ENCODE data around the gene AHDC1.

The AHDC1 gene

GRCh38 chr1:27615346-27616192, 11.6 kb upstream of the AHDC1 start:
- DNase-seq (ENCODE audit: low read depth in 2 of 2): no peak

GRCh38 chr1:27614625-27615344, 10.8 kb upstream of the AHDC1 start:
- DNase-seq (ENCODE audit: low read depth in 2 of 2): no peak

DNA sequence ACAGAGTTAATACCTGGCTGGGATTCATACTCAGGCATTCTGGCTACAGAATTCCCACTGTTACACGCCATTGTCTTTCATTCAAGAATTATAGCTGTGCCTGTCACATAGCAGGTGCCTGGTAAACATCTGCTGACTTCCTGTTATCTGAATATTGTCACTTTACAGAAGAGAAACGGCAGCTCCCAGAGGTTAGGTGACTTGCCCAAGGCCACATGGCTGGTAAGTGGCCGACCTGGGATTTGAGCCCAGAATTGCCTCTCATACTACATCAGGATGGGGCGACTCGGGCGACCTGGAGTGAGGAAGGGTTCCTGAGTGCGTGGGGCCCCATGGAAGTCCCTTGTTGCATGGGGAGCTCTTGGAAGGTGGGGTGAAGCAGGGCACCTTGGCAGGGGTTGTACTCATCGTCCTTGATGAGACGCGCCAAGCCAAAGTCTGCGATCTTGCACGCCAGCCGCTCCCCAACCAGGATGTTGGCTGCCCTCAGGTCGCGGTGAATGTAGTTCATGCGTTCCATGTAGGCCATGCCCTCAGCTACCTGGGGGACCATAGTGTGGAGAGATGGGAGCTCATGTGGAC, 10.2 kb upstream of the AHDC1 start:
- DNase-seq (ENCODE audit: low read depth in 2 of 2): no peak

DNA sequence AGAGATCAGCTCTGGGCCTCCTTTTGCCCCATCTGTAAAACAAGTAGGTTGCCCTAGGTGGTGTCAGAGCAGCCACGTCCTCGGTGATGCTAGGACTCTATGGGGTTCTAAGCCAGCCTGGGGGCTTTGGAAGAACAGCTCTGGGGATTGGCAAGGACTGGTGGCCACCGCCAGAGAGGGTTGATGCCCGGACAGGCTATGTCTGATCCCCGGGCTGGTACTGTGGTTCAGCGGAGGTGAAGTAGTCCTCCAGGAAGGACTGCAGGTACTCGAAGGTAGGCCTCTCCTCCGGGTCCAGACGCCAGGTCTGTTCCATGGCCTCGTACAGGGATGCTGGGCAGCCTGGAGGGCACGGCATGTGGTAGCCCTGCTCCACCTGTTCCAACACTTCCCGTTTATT, 8.8 kb upstream of the AHDC1 start:
- DNase-seq (ENCODE audit: low read depth in 2 of 2): no peak

DNA sequence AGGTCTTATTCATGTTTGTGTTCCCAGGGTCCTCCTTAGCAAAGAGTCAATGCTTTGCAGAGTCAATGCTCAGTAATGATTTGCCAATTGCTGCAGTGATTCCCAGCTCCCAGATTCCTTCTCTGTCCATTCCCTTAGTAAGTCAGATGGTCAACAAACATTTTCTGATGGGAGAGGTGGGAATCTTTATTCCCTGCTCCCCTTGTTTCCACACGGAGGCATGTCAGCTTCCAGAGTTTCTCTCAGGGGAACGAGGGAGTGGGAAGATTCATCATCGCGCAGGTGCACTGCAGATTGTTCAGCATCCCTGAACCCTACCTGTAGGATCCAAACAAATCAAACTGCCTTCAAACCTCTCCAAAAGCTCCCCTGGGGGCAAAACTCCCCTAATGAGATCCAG, 7.5 kb upstream of the AHDC1 start:
- no peak for DNase-seq (ENCODE audit: low read depth in 2 of 2)

- no peak for DNase-seq (ENCODE audit: low read depth in 2 of 2)
Observed at GRCh38 chr1:27609618-27610240, 5.8 kb upstream of the AHDC1 start.

GRCh38 chr1:27609210-27609555, 5.2 kb upstream of the AHDC1 start:
- no peak for DNase-seq (ENCODE audit: low read depth in 2 of 2)

DNA sequence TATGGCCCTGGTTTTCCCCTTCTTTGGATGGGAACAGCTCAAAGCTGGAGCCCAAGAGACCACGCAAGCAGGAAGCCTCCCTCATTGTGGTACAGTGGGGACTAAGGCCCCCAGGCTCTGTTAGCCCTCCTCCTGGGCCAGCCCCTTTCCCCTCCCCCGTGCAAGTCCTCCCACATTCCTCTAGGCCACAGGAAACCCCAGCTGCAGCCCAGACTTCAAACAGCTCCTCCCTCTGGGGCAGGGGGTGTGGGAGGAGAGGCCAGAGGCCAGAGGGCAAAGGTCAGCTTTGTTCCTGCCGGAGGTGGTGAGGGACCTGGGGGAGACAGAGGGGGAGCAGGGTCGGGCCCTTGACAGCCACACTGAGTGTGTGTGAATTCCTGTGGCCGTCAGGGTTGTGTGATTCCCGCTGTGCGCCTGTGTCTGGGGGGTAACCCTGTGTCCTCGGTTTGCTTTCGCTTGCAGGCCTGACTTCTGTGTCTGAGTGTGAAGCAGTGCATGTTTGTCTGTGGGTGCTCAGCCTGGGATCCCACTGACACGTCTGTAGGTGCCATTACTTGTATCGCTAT, 3.4 kb upstream of the AHDC1 start:
- DNase-seq (ENCODE audit: low read depth in 2 of 2): no peak

- DNase-seq (ENCODE audit: low read depth in 2 of 2): no peak
Observed at GRCh38 chr1:27606708-27607238, 2.8 kb upstream of the AHDC1 start.

- DNase-seq (ENCODE audit: low read depth in 2 of 2): peak; percentile 29 to 54
Observed at GRCh38 chr1:27605796-27606707, 2.1 kb upstream of the AHDC1 start.

- DNase-seq (ENCODE audit: low read depth in 2 of 2): no peak
Observed at GRCh38 chr1:27605300-27605766, 1.4 kb upstream of the AHDC1 start.

DNA sequence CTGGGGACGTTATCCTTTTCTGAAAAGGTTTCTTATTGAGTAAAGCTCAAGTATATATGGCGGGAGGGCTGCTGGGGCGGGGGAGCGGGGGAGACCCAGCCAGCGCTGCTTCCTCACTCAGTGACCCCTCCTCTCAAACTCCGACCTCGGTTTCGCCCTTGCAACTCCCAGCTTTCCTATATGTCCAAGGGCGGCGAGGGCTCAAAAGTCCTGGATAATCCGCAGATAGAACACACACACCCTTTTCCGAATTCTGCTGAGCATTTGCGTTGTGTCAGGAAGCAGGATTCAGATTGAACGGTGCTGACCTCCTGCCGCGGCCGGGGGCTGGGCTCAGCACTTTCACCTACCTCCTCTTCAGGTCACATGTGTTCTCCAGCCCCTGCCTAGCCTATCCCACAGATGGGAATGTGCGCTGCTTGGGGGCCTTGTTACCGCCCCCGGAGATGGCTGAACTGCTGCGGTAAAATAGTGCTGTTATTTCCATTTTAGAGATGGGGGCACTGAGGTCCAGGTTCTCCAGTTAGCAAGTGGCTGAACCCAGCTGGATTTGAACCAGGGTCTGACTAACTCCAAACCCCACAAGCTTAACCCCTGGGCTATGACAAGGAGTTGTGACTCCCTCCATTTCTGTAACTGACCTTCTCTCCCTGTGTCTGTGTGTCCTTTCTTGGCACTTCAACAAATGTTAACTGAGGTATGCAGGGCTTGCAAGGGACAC, 795 bp upstream of the AHDC1 start:
- DNase-seq (ENCODE audit: low read depth in 2 of 2): no peak

- DNase-seq (ENCODE audit: low read depth in 2 of 2): no peak
Observed at GRCh38 chr1:27603309-27603680, 649 bp downstream of the AHDC1 start.

GRCh38 chr1:27602462-27603308, 1.3 kb downstream of the AHDC1 start:
- DNase-seq (ENCODE audit: low read depth in 2 of 2): no peak

DNA sequence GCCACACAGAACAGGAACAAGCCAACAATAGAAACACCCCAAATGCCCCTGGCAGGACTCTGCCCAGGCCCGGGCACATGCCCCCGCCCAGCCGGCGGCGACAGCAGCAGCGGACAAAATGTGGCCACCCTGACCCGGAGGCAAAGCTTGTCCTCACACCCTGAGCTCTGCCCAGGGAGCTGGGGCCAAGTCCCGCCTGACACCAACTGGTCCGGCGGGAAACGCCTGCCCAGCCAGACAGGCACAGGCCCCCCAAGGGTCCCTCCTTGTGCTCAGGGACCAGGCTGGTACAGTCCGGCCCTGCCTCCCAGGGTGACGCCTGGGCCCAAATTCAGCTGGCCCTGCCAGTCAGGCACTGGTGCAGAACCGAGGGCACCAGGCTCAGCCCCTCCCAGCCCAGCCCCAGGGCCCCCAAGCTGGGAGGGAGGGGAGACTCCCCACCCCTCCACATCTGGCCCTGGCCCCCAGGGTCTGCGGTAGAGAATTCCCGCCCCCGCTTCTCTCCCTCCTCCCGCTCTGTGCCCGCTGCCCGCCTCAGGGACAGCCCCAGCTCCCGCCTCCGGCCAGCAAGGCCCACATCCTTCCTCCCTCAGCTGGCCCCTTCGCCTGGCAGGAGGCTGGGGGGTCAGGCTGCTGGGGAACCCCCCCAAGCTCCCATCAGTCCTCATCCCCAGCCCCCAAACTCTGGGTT, 2.0 kb downstream of the AHDC1 start:
- no peak for DNase-seq (ENCODE audit: low read depth in 2 of 2)

- DNase-seq (ENCODE audit: low read depth in 2 of 2): no peak
Observed at GRCh38 chr1:27601321-27601770, 2.6 kb downstream of the AHDC1 start.

DNA sequence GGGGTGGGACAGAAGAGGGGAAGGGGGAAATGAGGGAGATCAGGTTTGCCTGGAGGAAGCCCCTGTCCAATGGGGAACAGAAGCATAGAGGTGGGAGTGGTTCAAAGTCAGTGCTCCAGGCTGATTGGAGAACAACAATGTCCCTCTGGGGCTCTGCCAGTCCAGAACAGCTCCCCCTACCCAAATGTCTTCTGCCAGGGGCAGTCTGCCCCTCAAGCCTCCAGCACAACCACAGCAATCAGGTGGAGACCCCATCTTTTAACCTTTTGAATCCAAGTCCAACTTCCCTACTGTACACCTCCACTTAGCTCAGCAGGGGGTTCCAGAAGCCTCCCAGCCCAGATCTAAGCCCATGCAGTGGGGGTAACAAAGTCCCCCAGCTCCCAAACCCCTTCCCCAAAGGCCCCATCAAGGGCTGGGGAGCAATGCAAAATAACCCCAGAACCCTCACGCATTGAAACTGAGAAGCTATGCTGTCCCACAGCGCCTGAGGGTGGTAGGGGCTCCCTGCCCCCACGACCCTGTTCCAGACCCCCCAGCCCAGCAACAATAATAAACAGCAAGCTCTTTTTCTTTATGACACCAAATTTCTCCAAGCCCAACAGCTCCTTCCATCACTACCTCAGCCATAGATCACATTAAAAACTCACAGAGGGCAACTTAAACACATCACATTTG, 3.3 kb downstream of the AHDC1 start:
- DNase-seq (ENCODE audit: low read depth in 2 of 2): no peak

Measured in stimulated activated CD4-positive, alpha-beta T cell treated with anti-CD3 and anti-CD28 coated beads, Interleukin-15, amount 100 ng/mL, for 48 hours (primary cell).